H1 (cell line): ENCODE data around the gene ZMAT5.

Source experiments
- EZH2 ChIP-seq: fragments of 200-600 bp; sonication (generic); IDR thresholded peaks from 2 replicates; pipeline ENCODE4 v1.7.1; 2012; ENCODE audit warnings: low read depth, mild to moderate bottlenecking, moderate library complexity, low read length, inconsistent platforms; ENCODE audit not compliant: severe bottlenecking
- POLR2AphosphoS5 ChIP-seq: IDR thresholded peaks from 2 replicates; pipeline ENCODE4 v1.6.1; 2011; ENCODE audit warnings: low read depth, low read length

- TF ChIP-seq EZH2 (no peak), POLR2AphosphoS5 (no peak)
Measured at GRCh38 chr22:29803190-29803589, 36.4 kb upstream of the ZMAT5 start.
